Lower leg skin (tissue), 4 donors: Measurements from ENCODE around the gene PAK5. TPM values are rescaled to one million over a fixed set of nuclear protein-coding genes. Genes with fewer than 3 reads are reported as not detected.

Experiments
- DNase-seq, 2 donors: peaks; one replicate each; pipeline ENCODE4 v3.0.0-alpha.2; 2019; ENCODE audit warnings: low spot score in 2 of 2
- H3K4me3 ChIP-seq: fragments of 200-600 bp; sonication (generic); 2 replicates; pipeline ENCODE4 v1.5.1; 2017; ENCODE audit warnings: mild to moderate bottlenecking, low read depth; ENCODE audit not compliant: poor library complexity, severe bottlenecking
- CTCF ChIP-seq, 3 donors: fragments of 450-650 bp; IDR thresholded peaks; one replicate each; pipeline ENCODE4 v1.5.1; 2016; ENCODE audit warnings: antibody characterized with exemption in 3 of 3, mild to moderate bottlenecking in 3 of 3, moderate library complexity in 2 of 3
- POLR2A ChIP-seq, 2 donors: fragments of 450-650 bp; IDR thresholded peaks; one replicate each; pipeline ENCODE4 v1.6.1; 2016 to 2017; ENCODE audit warnings: antibody characterized with exemption in 2 of 2, mild to moderate bottlenecking in 1 of 2, moderate library complexity in 1 of 2
- WGBS, 2 donors: methylation state at CpG; one replicate each; pipeline ENCODE4 v1.1.5; 2018; 5-methylcytosine and 5-hydroxymethylcytosine counted together
- intact Hi-C: fragments of 100-400 bp; cut with DNase I; formaldehyde crosslinking; loops from one replicate; pipeline ENCODE4 v1.15.0; 2023; ENCODE audit warnings: low total_unique reads
- total RNA-seq, 4 donors: library from RNA; depleted of rRNA; stranded (reverse); fragments of >200 nt; gene quantifications; one replicate each; pipeline ENCODE4 v1.1.0, GENCODE V29; 2016

Gene PAK5
- total RNA-seq, 4 donors from 2014 or later = 0.08 to 0.46 (median 0.18) TPM

GRCh38 chr20:9600562-9600961 is 238.3 kb downstream of the PAK5 start:
- no peak overlapping the region for H3K4me3 ChIP-seq
- TF ChIP-seq POLR2A (IDR thresholded peaks at IDR 0.05) = no peak
- TF ChIP-seq CTCF (IDR thresholded peaks at IDR 0.05) = no peak
- 39 to 72% methylated on average over 1 of the region's 1 CpG for WGBS, 2 donors
- intact Hi-C loops = no loop called here
- no peak for DNase-seq

DNA sequence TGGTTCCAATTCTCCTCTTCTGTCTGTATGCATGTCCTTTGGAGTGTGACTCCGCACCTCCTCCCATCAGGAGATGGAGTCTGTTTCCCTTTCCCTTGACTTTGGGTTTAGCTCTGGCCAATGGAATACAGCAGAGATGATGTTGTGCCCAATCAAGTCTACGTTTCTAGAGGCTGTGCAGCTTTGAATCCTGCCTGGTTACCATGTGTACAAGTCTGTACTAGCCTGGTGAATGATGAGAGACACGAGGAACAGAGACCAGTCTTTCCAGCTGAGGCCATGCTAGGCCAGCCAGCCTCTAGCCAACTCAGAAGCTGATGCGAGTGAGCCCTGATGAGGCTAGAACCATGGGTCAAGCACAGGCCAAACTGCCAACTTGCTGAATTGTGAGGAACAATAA is 241.3 kb downstream of the PAK5 start:
- H3K4me3 ChIP-seq = no peak overlapping the region
- WGBS, 2 donors = 59 to 73% methylated on average over 4 of the region's 4 CpGs
- no peak for DNase-seq
- TF ChIP-seq POLR2A (IDR thresholded peaks at IDR 0.05) (no peak), CTCF (IDR thresholded peaks at IDR 0.05) (no peak)
- intact Hi-C loops = no loop called here

DNA sequence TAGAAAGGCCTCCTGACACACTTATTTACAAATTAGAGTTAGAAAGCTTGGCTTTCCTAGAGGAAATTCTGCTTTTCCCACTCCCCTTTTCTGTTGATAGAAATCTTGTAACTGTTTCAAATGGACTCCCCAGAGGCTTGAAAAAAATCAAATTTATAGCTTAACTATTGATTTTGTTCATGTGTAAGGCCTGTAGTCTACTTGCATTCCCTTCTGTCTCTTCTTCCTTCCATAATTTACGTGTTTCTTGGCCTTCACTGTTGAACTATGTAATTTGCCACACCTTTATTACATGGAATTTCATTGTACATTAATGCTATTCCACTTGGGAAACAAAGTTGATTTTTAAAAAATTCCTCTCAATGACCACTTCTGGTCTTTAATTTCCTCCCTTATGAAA is 243.1 kb downstream of the PAK5 start:
- no peak for DNase-seq
- WGBS, 2 donors = 57 to 68% methylated on average over 1 of the region's 1 CpG
- intact Hi-C loops = no loop called here
- no peak overlapping the region for H3K4me3 ChIP-seq
- TF ChIP-seq CTCF (IDR thresholded peaks at IDR 0.05) = no peak
- TF ChIP-seq POLR2A (IDR thresholded peaks at IDR 0.05) = no peak

- WGBS, 2 donors = 43 to 57% methylated on average over 1 of the region's 1 CpG
- TF ChIP-seq POLR2A (IDR thresholded peaks at IDR 0.05) (no peak), CTCF (IDR thresholded peaks at IDR 0.05) (no peak)
- DNase-seq = no peak
- H3K4me3 ChIP-seq = no peak overlapping the region
- intact Hi-C loops = no loop called here
These were observed 244.5 kb downstream of the PAK5 start for GRCh38 chr20:9594284-9594875.

DNA sequence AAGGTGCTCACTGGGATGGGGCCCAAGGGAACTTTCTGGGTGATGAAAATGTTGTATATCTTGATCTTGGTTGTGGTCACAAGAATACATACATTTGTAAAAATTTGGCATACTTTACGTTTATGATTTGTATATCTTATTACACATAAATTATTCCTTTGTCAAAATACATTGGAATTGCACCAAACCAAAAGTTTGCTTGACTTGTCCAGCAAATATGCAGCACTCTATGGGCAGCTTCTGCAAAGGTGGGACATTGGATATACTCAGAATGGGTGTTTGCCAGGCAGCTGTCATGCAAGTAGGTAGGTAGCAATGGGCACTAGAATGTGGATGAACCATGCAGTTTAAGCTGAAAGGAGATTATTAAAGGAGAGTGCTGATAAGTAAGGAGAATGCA is 246.5 kb downstream of the PAK5 start:
- H3K4me3 ChIP-seq = no peak overlapping the region
- WGBS, 2 donors = 28 to 38% methylated on average over 1 of the region's 1 CpG
- TF ChIP-seq POLR2A (IDR thresholded peaks at IDR 0.05) (no peak), CTCF (IDR thresholded peaks at IDR 0.05) (no peak)
- intact Hi-C loops = no loop called here
- no peak for DNase-seq

GRCh38 chr20:9591080-9591479 is 247.8 kb downstream of the PAK5 start:
- intact Hi-C loops = no loop called here
- no peak for DNase-seq
- no peak overlapping the region for H3K4me3 ChIP-seq
- no peak for TF ChIP-seq POLR2A (IDR thresholded peaks at IDR 0.05)
- no peak for TF ChIP-seq CTCF (IDR thresholded peaks at IDR 0.05)
